DMS153 (cell line): Measurements from ENCODE around the gene CYB561D2.
A peak's percentile ranks its signal among the peaks of the same experiment; 100 is the strongest.

Source experiments
- DNase-seq: peaks from one replicate; lab custom pipeline; 2025; lab: John Stamatoyannopoulos, UW

Gene CYB561D2

DNA sequence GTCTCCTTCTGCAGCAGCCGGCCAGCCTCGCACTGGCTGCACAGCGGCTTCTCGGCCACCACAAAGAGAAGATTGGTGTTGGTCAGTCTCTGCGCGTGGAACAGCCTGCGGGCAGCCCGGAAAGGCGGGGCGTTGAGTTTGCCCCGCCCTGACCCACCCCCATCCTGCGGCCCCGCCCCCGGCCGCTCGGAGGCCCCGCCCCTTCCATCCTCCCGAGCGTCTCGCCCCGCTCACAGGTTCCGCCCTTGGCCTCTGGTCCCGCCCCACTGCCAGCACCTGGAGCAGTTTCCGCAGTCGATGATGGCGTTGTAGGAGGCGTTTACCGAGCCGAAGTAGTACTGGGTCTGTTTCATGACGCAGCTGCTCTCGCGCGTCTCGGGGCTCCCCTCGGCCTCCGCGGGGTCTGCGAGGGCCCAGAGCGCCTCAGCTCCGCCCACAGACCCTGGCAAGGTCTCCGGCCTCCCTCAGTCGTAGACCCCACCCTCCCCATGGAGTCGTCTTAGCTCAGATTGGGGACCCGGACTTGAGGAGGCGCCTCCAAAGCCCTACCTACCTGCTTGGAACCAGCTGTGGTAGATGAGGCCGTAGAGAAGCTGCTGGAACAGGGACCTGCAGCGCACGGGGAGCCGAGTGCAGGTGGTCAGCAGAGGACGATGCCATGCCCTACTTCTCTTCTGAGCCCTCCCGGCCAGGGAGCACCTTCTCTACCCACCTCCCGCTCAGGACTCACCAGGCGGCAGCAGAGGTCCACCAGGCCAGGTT lies 14.6 kb downstream of the CYB561D2 start:
- peak; percentile 38 for DNase-seq

DNA sequence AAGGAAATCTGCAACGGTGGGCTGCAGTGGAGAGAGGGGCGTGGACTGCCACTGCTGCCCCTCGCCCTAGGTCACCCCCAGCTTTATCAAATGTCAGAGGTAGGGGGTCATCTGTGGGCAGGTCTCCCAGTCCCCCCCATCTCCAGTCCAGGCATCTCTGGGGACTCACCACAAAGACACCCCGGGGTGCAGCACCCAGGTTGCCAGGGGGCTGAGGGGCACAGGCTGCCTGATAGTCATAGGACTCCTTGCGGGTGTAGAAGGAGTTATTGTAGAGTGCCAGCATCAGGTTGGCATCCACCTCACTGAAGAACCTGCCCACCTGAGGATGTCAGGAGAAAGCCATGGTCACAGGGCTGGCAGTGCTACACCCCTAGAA lies 15.2 kb downstream of the CYB561D2 start:
- no peak for DNase-seq

DNA sequence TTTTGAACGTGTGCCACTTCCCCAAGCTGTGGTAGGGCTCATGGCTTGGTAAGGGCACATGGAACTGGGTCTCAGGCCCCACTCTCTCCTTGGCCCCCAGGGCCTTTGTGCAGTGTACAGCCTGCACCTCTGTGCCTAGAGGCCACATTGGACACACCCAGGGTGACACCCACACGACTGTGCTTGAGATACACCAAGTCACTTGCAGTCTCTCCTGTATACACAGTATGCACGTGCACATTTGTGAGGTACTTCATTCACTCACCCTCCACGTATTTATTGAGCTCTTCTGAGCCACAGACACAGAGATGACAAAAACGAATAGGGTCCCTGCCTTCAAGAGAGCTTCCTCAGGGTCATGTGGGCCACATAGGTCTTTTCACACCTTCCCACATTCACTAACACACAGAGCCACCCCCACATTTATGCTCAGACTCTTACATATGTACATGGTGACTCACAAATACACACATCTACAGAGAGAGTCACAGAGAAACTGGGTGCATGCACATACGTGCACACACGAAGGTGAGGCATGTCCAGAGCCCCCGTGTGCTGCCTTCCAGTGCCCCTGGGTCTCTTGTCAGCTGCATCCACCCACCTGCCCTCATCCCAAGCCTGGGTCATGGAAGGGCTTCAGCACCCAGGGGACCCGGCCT lies 18.5 kb downstream of the CYB561D2 start:
- DNase-seq = no peak

DNA sequence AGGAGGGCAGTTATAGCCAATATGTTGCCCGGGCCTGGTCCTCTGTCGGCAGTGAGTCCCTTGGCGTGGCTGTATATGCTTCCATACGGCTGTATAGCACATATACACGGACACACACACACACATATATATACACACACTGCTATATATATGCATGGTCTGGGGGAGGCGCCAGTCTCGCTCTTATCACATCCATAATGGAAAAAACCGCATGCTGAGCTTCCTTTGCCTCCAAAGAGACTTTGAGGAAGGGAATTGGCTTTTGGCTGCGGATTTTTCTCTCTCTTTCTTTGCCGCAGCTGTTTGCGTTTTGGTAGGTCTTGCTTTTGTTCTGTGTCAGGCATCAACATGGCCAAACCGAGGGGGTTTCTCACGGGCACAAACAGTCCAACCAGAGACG lies 19.9 kb downstream of the CYB561D2 start:
- peak; percentile 29 for DNase-seq

DNA sequence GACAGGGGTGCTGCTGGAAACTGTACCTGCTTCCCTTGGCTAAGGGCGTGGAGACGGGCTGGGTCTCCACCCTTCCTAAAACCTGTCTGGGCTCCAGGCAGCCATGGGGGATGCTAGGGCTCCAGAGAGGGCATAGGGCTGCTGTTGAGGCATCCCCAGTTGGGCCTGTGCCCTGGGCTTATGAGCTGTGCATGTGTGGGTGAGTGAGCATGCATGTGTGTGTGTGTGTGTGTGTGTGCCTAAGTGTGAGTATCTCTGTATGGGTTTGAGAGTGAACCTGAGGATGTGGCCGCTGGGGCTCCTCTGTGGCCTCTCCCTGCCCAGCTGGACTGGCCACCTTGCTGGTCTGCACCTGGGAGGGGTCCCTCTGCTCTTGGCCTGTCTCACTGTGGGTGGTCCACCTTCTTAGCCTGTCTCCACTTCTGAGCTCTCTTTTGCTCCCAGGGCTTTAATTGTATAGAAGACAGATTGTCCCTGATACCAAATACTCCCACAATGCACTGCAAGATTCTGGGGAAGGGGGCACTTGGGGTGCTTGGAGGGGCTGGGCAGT lies 20.5 kb downstream of the CYB561D2 start:
- no peak for DNase-seq

DNA sequence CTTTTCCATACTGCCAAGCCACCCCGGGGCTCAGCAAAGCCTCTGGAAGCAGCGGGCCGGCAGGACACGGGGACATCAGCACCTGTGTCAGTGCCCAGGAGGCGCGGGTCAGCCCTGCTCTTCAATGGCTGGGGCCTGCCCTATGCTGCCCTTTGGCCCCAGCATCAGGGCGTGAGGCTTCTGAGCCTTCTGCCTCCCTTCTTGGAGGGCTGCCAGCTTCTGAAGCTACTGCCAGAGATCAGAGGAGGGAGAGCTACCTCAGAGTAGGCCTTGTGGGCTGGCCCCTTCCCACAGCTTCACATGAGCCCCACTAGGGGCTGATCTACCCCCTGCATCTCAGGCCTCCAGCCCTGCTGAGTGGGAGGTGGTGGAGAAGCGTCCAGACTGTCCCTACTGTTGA lies 21.7 kb downstream of the CYB561D2 start:
- DNase-seq = no peak

DNA sequence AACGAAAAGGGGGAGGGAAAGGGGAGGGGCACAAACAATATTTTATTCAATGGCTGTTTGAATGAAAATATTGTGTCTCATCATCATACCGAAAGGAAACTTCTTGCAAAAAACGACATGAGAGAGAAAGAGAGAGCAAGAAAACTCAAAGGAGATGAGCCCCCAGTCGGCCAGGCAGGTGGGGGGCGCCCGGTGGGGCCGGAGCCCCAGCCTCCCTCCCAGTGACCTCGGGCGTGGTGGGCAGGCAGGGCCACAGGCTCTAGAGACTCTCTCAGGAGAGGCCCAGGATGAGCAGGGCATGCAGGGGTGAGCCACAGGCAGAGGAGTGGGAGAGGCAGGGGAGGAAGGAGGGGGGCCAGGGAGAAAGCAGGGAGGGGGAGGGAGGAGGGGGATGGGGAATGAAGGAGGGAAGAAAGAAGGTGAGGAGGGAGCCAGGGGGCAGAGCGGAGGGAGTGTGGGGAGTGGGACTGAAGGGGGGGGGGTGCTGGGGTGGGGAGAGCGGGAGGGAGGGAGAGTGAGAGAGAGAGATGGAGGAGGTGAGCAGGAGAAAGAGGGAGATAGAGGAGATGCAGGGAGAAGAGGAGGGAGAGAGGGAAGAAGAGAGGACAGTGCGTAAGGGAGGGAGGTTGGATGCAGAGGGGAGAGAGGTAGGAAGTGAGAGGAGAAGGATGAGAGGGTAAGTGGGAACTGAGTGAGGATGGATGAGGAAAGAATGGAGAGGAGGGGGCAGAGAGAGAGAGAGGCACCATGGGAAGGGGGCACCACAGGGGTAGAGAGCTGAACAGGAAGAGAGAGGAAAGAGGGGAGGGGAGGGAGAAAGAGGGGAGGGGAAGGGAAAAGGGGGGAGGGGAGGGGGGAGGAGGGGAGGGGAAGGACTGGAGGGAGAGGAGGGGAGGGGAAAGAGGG lies 22.7 kb downstream of the CYB561D2 start:
- DNase-seq = no peak

DNA sequence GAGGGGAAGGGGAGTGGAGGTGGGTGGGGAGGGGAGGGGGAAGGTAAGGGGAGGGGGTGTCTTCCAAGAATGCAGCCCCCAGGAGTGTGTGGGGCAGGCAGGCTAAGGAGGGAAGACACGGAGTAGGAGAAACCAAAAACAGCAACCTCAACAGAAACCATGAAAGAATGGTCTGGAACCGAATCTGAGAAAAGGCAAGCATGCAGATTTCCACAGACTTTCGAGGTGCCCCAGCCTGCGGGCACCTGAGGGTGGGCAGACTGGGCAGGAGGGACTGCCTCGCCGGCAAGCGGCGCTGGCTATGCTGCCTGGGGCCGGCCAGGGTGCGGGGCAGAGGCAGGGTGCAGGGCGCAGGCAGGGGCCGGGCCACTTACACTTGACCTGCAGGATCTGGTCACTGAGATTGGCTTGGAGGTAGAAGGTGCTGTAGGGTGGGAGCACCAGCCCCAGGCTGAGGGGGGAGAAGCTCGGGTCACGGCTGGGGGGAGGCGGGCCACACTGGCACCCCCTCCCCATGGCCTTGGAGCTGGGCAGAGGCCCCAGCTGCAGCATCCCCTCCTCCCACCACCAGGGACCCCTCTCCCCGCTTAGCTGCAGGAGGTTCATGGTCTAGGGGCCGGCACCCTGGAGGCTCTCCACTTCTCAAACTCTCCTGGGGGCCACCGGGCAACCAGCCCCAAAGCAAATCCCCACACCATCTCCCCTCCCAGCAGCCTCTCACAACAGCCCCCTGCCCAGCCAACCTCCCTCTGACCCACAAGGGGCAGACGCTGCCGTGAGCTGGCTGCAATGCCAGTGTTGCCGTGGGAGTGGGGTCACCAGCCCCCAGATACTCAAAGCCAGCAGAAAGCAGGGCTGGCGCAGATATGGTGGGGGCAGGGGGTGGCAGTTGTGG lies 23.9 kb downstream of the CYB561D2 start:
- DNase-seq = no peak

DNA sequence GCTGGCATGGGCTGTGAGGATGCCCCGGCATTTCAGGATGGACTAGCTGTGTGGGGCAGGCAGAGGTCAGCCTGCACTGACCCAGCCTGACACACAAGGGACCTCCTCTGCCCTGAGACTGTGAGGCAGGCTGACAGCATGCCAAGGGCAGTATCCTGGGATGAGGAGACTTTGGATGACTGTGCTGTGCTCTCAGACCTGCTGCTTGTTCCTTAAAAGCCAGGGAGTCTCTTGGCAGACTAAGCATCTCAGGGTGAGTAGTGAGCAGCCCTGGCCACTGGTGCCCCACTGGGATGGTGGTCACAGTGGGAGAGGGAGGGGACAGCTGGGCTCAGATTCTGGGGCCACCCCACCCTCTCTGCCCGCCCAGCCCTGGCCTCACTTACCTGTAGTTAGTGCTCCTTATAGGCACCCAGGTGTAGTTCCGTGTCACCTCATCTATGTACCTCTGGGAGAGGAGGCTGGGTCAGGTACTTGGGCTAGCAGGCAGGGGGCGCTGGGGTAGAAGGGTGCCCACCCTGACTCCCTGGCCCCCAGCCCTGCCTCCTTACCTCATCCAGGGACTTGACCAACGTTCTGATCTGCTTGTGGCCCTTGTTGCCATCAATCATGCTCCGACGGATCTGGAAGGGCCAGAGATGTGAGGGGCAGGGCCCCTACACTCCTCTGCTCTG lies 24.7 kb downstream of the CYB561D2 start:
- DNase-seq = no peak

DNA sequence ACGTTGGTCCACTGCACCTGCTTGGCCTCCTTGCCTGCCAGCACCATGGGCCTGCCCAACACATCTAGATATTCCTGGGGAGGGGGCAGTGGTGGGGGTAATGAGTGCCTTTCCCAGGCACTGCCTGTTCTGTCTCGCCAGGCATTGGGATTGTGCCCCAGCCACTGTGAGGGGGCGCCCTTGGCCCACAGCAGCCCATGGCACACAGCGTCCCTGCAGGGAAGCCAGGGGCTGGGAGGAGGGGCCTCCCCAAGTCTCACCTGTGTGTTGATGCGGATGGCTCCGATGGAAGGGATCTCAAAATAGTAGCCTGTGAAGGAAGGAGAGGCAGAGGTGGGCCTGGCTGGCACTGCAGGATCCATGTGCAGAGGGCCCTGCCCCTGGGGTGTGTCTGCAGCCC lies 27.4 kb downstream of the CYB561D2 start:
- DNase-seq = no peak

DNA sequence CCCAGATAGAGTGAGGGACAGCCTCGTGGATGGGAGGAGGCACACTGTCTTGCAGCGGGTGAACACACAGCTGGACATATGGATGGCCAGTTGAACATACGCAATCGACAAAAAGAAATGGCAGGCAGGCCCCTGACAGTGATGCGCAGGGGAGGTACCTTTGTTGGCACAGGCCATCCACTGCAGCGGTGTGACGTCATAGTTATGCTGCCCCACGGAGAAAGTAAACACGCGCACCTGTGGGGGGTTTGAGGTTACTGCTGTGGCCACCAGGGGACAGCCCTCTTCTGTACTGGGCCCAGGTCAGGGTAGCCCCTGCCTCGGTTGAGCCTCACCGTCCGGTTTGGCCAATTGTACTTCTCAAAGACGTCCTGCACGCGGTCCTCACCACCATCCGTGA lies 28.1 kb downstream of the CYB561D2 start:
- no peak for DNase-seq

DNA sequence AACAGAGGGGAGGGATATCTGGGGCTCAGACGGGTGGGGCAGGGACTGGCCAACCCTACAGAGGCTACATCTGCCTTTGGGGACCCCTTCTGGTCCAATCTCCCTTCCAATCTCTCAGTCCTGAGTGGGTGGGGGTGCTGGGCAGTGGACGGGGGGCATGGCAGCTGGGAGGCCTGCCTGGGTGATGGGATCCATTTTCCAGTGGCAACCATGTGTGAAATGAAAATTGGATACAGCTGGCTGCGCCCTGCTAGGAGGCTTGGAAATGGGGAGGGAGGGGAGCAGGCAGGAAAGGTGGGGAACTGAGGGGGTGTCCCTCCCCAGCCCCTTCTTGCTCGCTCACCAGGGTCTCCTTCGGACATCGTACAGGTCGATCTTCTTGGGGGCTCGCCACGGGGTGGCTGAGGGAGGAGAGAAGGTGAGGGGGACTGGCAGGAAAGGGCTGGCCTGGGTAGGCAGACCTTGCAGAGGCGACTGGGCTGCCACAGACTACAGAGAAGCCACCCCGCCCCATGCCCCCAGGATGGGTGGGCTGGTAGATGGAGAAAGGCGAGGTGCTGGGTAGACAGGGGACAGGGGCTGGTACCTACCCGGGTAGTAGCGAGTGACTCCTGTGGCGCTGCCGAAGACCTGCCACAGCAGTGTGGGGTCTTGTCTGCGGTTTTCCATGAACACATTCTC lies 29.9 kb downstream of the CYB561D2 start:
- DNase-seq = no peak

DNA sequence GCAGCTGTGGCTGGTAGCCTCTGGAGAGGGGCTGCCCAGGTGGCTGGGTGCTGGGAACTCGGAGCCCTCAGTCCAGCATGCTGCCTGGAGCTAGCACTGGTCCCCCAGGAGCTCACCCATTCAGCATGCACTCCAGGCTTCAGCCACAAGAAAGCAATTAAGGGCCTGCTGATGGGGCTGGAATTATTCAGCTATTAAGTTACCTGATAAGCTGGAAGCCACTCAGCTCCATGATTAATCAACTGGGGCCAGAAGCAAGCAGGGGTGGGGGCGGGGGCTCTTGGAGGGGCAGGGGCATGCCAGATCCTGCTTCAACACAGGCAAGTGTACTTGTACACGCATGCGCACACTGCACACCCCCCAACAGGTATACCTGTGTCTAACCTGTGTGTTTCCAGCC lies 30.7 kb downstream of the CYB561D2 start:
- DNase-seq = no peak

DNA sequence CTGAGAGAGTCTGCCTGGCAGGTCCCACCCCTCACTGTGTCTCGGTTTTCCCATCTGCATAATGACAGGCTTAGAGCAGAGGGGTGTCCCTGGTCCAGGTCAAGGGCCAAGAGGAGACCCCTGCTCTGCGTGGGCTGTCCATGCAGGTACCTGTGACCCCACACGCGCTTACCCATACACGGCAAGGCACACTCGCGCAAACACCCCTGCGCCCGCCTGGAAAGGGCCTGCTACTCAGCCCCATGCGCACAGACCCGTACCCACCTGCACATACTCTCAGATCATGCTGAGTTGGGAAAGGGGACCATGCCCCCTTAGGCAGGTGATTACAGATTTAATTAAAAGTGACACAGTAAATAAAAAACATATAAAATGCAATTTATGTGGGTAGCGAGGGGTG lies 32.1 kb downstream of the CYB561D2 start:
- no peak for DNase-seq

DNA sequence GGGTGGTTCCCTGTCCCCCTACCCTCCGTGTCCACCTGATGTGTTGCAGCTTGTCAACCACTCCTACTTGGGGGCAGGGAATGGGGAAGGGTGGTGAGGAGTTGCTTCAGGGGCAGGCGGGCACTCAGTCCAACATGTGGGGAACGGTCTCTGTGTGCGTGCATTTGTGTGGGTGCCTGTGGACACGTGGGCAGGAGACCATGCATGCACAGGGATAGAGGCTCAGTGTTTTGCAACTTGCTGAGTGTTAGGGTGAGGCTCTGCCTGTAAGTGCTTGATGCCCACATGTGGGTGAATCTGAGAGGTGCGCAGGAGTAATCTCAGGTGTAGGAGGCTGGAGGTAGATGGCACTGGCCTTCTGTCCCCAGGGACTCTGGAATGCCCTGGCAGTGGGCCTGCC lies 33.1 kb downstream of the CYB561D2 start:
- no peak for DNase-seq

DNA sequence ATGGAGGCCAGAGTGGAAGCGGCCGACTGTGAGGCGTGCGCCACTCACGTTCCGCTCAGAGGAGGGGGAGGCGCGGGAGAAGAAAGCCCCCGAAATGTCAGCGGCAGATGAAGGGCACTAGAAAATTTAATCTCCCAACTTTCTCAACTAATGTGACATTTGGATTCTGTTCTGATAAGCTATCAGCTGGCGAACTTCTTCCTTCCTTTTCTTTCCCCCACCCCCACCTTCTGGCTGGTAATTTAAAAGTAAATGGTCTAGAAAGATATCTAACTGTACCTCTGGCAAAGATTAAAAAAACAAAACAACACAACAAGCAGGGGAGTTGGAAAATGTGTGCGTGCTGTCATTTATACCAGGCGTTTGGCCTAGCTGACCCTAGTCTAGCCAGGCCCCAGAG lies 35.1 kb downstream of the CYB561D2 start:
- no peak for DNase-seq

DNA sequence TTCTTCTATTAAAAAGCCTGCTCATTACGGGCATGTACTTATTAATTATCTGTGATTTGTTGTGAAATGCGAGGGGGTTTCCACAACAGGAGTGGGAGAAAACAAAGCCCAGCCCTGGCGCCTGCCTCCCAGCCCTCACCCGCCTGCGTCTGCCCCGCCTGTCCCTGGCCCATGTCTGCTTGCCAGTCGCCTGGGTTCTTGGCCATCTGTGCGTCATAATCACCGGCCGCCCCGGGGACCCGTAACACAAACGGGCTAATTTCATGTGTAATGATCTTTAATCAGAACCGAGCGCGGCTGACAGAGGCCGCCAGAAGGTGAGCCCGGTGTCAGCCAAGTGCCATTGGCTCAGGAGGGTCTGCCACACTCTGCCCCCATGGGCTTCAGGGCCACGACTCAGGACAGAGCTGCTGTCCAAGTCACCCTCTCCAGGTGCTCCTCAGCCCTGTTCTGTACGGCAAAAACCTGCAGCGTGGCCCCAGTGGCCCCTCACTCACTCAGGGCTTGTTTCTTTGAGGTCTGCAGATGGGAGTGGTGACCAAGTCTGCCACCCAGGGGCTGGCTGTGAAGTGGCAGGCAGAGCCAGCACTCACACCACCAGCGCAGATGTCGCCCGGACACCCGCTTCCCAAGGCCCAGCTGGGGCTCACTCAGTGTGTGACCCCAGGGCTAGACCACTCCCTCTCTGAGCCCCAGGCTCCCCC lies 37.5 kb downstream of the CYB561D2 start:
- DNase-seq = no peak

DNA sequence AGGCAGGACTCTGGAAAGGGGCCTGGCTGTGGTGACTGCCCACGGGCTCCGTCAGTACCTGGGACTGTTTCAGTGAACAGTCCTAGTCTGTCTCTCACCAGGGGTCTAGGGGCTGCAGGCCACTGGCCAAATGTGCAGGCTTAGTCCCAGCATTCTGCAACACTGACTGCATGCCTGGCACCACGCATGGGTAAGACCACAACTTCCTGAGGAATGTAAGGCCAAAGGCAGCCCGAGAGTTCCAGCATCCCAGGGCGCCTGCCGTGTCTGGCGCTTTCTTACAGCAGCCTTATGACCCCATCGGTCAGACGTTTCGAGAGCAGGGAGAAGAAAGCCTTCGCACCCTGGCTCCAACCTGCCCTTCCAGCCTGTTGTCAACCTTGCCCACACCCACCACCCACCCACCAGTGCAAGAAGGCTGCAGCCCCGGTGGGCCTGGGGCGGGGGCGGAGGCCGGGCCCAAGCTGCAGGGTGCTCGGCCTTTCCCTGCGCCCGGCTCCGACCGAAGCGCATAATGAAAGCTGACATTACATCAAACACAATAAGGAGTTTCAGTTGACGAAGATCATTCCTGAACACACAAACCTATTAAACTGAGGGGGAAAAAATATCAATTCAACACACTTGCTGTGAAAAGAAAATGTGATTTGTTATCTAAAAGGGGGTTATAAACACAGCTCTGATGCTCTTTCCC lies 38.2 kb downstream of the CYB561D2 start:
- DNase-seq = no peak

DNA sequence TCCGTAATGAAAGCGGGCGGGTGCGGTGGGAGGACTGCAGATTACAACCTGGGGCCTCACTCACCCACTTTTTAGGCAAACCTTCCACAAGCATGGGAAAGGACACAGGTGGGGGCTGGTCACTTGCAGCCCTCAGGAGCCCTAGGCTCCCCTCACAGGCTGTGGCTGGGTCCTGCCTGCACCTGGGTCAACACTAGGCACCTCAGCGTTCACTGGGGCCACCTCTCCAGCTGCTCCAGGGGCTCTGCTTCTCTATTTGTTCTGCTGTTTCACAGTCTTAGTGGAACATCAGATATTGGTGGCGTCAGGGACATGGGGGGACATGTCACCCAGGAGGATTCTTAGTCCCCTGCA lies 38.7 kb downstream of the CYB561D2 start:
- no peak for DNase-seq
